NCI-H748 treated with DMSO at 0.1 percent for 48 hours (cell line): ENCODE data around the gene FOXB1.

Experiments
- DNase-seq: peaks from one replicate; lab custom pipeline; 2025; lab: John Stamatoyannopoulos, UW

The FOXB1 gene

GRCh38 chr15:60020736-60021135 is 16.6 kb downstream of the FOXB1 start:
- no peak for DNase-seq

GRCh38 chr15:60021589-60022378 is 17.7 kb downstream of the FOXB1 start:
- no peak for DNase-seq

GRCh38 chr15:60022379-60022741 is 18.2 kb downstream of the FOXB1 start:
- DNase-seq: no peak

- DNase-seq: no peak
Observed at GRCh38 chr15:60026555-60026954, 22.4 kb downstream of the FOXB1 start.

- peak; percentile 9 for DNase-seq
Observed at GRCh38 chr15:60035344-60035743, 31.2 kb downstream of the FOXB1 start.

GRCh38 chr15:60039316-60039715 is 35.2 kb downstream of the FOXB1 start:
- DNase-seq: no peak

GRCh38 chr15:60043744-60044435 is 39.8 kb downstream of the FOXB1 start:
- no peak for DNase-seq

- no peak for DNase-seq
Observed at GRCh38 chr15:60044636-60045270, 40.6 kb downstream of the FOXB1 start.

- DNase-seq: no peak
Observed at GRCh38 chr15:60047701-60048100, 43.6 kb downstream of the FOXB1 start.

- DNase-seq: no peak
Observed at GRCh38 chr15:60049948-60050347, 45.8 kb downstream of the FOXB1 start.

- no peak for DNase-seq
Observed at GRCh38 chr15:60052796-60053195, 48.7 kb downstream of the FOXB1 start.

GRCh38 chr15:60054472-60054871 is 50.4 kb downstream of the FOXB1 start:
- no peak for DNase-seq
